Spleen (tissue), 7 donors: ENCODE data around the gene WDR1.

ENCODE experiments used
- CTCF ChIP-seq, 11 experiments: fragments of 200-600 bp in 7 of 11; fragments of 450-650 bp in 4 of 11; sonication (generic) in 4 of 11; IDR thresholded peaks in 8 of 11; conservative IDR thresholded peaks in 3 of 11; 1 replicate in 7 of 11; 2 replicates in 4 of 11; pipeline versions ENCODE4 v1.4.0 to v1.8.0; 2016 to 2021; ENCODE audit warnings: antibody characterized with exemption in 11 of 11, inconsistent platforms in 4 of 11, mild to moderate bottlenecking in 1 of 11
- POLR2AphosphoS5 ChIP-seq, 3 donors: sonication (generic); formaldehyde crosslinking; IDR thresholded peaks; one replicate each; pipeline ENCODE4 v1.5.1; 2017; ENCODE audit warnings: antibody characterized with exemption in 3 of 3
- donor health status: DM: no; HTN: no; CAD: no; lungs with moderate emphysema.
- donor health status: DM: no; HTN: no; CAD: no.
- donor health status: DM: no; HTN: no; CAD: no.

GRCh38 chr4:10135260-10135659 lies 18.7 kb upstream of the WDR1 start:
- no peak for TF ChIP-seq POLR2AphosphoS5 (IDR thresholded peaks at IDR 0.05)
- no peak for TF ChIP-seq CTCF (IDR thresholded peaks at IDR 0.05 in 8 of 11, conservative IDR thresholded peaks at IDR 0.05 in 3 of 11)
